ENCODE measurements around the gene GPX5. TPM values are rescaled to one million over a fixed set of nuclear protein-coding genes. Genes with fewer than 3 reads are reported as not detected.

Gene GPX5
- total RNA-seq, 1 donor from 2014 or later = not detected

DNA sequence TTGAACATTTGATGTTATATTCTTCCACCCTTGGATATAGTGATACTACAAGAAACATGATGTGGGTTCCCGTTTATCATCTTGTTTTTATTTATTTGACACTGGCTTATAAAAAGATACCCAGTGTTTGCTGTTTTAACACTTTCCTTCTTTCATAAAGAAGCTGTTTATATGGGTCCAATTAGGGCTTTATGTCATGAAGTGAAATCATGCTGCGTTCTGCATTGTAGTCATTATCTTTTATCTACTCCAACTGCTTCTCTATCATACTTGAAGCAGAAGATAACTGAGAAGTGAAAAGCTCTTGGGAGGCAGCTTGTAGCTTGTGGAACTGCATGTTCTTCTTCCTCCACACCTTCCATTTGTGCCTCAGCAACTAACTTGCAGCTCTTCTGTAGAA is 57.8 kb downstream of the GPX5 start:
- no peak for DNase-seq (ENCODE audit: low spot score, unreplicated experiment)
- Mint-ChIP-seq H3K27me3 (no peaks in the 10 kb centered on the region), H3K4me1 (ENCODE audit: low read depth) (peaks cover 22% of the 10 kb centered on the region), H3K36me3 (ENCODE audit: insufficient read depth) (no peaks in the 10 kb centered on the region), H3K9me3 (ENCODE audit: low read depth) (no peaks in the 10 kb centered on the region), H3K27ac (no peak overlapping the region), H3K4me3 (ENCODE audit: low read depth) (no peak overlapping the region)
- TF ChIP-seq, protein P1, sequence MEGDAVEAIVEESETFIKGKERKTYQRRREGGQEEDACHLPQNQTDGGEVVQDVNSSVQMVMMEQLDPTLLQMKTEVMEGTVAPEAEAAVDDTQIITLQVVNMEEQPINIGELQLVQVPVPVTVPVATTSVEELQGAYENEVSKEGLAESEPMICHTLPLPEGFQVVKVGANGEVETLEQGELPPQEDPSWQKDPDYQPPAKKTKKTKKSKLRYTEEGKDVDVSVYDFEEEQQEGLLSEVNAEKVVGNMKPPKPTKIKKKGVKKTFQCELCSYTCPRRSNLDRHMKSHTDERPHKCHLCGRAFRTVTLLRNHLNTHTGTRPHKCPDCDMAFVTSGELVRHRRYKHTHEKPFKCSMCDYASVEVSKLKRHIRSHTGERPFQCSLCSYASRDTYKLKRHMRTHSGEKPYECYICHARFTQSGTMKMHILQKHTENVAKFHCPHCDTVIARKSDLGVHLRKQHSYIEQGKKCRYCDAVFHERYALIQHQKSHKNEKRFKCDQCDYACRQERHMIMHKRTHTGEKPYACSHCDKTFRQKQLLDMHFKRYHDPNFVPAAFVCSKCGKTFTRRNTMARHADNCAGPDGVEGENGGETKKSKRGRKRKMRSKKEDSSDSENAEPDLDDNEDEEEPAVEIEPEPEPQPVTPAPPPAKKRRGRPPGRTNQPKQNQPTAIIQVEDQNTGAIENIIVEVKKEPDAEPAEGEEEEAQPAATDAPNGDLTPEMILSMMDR (IDR thresholded peaks at IDR 0.05; ENCODE audit: unreplicated experiment) = no peak

Other genes with a start within 250 kb of the GPX5 start
- gene PGBD1, start 244.3 kb upstream of the GPX5 start, total RNA-seq = 11.4 and 11.7 TPM in 2 replicates
- 4.7 and 6.1 TPM in 2 replicates for gene ZSCAN31, start 189.7 kb upstream of the GPX5 start, total RNA-seq
- gene ZKSCAN3, start 175.9 kb upstream of the GPX5 start, total RNA-seq = 17.9 and 19.7 TPM in 2 replicates
- 16.3 and 17.5 TPM in 2 replicates for gene ZSCAN12, start 126.1 kb upstream of the GPX5 start, total RNA-seq
- 21.4 and 22.6 TPM in 2 replicates for gene ZSCAN23, start 82.4 kb upstream of the GPX5 start, total RNA-seq
- gene GPX6, start 10.1 kb upstream of the GPX5 start, total RNA-seq = not detected in 2 replicates

Data from progenitor cell of endocrine pancreas (in vitro differentiated cells).